ENCODE data around the gene DCAF8. TPM values are rescaled to one million over a fixed set of nuclear protein-coding genes. Genes with fewer than 3 reads are reported as not detected.

DCAF8 gene
- total RNA-seq, 1 experiment from 2014 or later, result 98.1 TPM

GRCh38 chr1:160193091-160193819 is 69.1 kb downstream of the DCAF8 start (continued):
- TF ChIP-seq REST (IDR thresholded peaks at IDR 0.05; ENCODE audit: low read depth), result no peak

DNA sequence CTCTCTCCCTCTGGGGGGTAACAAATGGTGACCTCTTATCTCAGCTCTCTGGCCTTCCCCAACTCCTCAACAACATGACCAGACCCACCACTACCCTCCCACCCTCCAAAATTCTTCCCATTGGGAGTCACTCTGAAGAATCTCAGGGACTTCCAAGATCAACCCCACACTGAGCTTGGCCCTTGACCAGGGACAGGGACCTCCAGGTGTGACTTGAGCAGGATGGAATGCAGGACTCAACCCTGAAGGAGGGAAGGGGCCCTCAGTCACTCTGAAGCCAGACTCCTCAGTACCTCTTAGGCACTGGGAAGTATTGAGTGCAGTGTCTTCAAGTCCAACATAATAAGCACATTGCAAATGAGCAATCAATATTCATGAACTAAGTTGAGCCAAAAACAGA is 70.1 kb downstream of the DCAF8 start:
- DNase-seq (ENCODE audit: low read depth, low spot score) (no peak), ATAC-seq (no peak)
- Histone ChIP-seq H4K20me1 (ENCODE audit: insufficient read depth) (no peaks in the 10 kb centered on the region), H2AFZ (ENCODE audit: low read depth, low read length, poor library complexity, severe bottlenecking) (no peak overlapping the region), H3K36me3 (ENCODE audit: control insufficient read depth in 1 of 2, insufficient read depth in 2 of 2, low read length in 2 of 2) (no peaks in the 10 kb centered on the region), H3K9me3 (ENCODE audit: control insufficient read depth in 1 of 2, insufficient read depth in 1 of 2, low read depth in 1 of 2, low read length in 2 of 2) (no peaks in the 10 kb centered on the region), H3K4me2 (ENCODE audit: low read length) (no peak overlapping the region), H3K9me2 (ENCODE audit: insufficient read depth) (no peaks in the 10 kb centered on the region), H3K79me2 (ENCODE audit: insufficient read depth, low read length) (no peaks in the 10 kb centered on the region), H3K27ac (ENCODE audit: low read depth, low read length) (no peak overlapping the region), H3K4me3 (replicated peaks in 1 of 2; ENCODE audit: low read depth in 1 of 2, low read length in 2 of 2) (no peak overlapping the region), H3K27me3 (ENCODE audit: insufficient read depth, low read length) (no peaks in the 10 kb centered on the region), H3K4me1 (ENCODE audit: control insufficient read depth in 1 of 2, insufficient read depth in 2 of 2, low read length in 2 of 2) (peaks cover 3 to 4% of the 10 kb centered on the region in 2 experiments; a peak in 2 of 4 replicates), H3K9ac (ENCODE audit: low read length) (no peak overlapping the region)
- intact Hi-C loops (cut with micrococcal nuclease), result loop anchor here (5.0 kb wide), 1 partner anchor 185 kb away; no protein-coding TSS in a partner anchor
- POLR2A ChIA-PET, result no interaction called here
- RAD21 ChIA-PET (ENCODE audit: low non-redundant PET in 1 of 2, low total read pairs in 2 of 2, uncharacterized antibody in 2 of 2, unreplicated experiment in 2 of 2), result interaction anchor here in 1 of 2 experiments (1.6 kb wide), 1 partner anchor 27 kb away, joined by 5 read pairs; no protein-coding TSS in a partner anchor
- CTCF ChIA-PET, result interaction anchor here (0.7 to 1.8 kb wide), 4 partner anchors 52 to 185 kb away, joined by 3 to 39 read pairs (median 28); no protein-coding TSS in a partner anchor
- no TSS peak for BruUV-seq (replicated peaks)
- no peak for TF ChIP-seq TCF7L2 (IDR thresholded peaks at IDR 0.05; ENCODE audit: borderline replicate concordance, extremely low read depth, insufficient read depth, insufficient read length)
- TF ChIP-seq, protein P1, sequence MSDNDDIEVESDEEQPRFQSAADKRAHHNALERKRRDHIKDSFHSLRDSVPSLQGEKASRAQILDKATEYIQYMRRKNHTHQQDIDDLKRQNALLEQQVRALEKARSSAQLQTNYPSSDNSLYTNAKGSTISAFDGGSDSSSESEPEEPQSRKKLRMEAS (IDR thresholded peaks at IDR 0.05), result no peak
- no peak for TF ChIP-seq RAD21 (IDR thresholded peaks at IDR 0.05; ENCODE audit: low read depth)
- TF ChIP-seq YY1 (IDR thresholded peaks at IDR 0.05; ENCODE audit: extremely low read depth, insufficient replicate concordance, low read depth, low read length), result no peak
- no peak for TF ChIP-seq EGR1 (IDR thresholded peaks at IDR 0.05; ENCODE audit: low read depth)
- TF ChIP-seq REST (IDR thresholded peaks at IDR 0.05; ENCODE audit: low read depth), result no peak
- TF ChIP-seq ZNF274 (IDR thresholded peaks at IDR 0.05; ENCODE audit: low read depth, low read length), result no peak
- no peak for TF ChIP-seq EZH2phosphoT487 (IDR thresholded peaks at IDR 0.05; ENCODE audit: borderline replicate concordance)
- TF ChIP-seq POLR2AphosphoS5 (IDR thresholded peaks at IDR 0.05; ENCODE audit: low read depth, low read length), result no peak
- TF ChIP-seq CBX3 (IDR thresholded peaks at IDR 0.05; ENCODE audit: low read depth), result no peak
- no peak for TF ChIP-seq SRF (IDR thresholded peaks at IDR 0.05; ENCODE audit: low read depth)
- no peak for TF ChIP-seq FOSL1 (IDR thresholded peaks at IDR 0.05; ENCODE audit: low read depth)
- TF ChIP-seq ATF3 (IDR thresholded peaks at IDR 0.05), result no peak
- no peak for TF ChIP-seq EZH2 (IDR thresholded peaks at IDR 0.05)
